WI38 (cell line): ENCODE data around the gene GALNT2.

Experiments used
- H3K4me3 ChIP-seq: 2 replicates; pipeline ENCODE4 v1.5.1; 2011; ENCODE audit warnings: low read depth, mild to moderate bottlenecking, control low read depth, low read length
- CTCF ChIP-seq: IDR thresholded peaks from 2 replicates; pipeline ENCODE4 v1.5.1; 2012; ENCODE audit warnings: low read depth, mild to moderate bottlenecking, control low read depth, low read length

Gene GALNT2

GRCh38 chr1:230084408-230085177, 17.6 kb downstream of the GALNT2 start:
- peak overlapping the region; percentile 28; the same call in 1 of the 2 replicates for H3K4me3 ChIP-seq
- TF ChIP-seq CTCF = no peak

- no peak for TF ChIP-seq CTCF
- peak overlapping the region; percentile 9; the same call in 1 of the 2 replicates for H3K4me3 ChIP-seq
Observed at GRCh38 chr1:230085178-230085515, 18.1 kb downstream of the GALNT2 start.

GRCh38 chr1:230086151-230086550, 19.1 kb downstream of the GALNT2 start:
- H3K4me3 ChIP-seq = no peak overlapping the region
- no peak for TF ChIP-seq CTCF

GRCh38 chr1:230087028-230087716, 20.1 kb downstream of the GALNT2 start:
- no peak for TF ChIP-seq CTCF
- no peak overlapping the region for H3K4me3 ChIP-seq

GRCh38 chr1:230087717-230088105, 20.7 kb downstream of the GALNT2 start:
- no peak for TF ChIP-seq CTCF
- no peak overlapping the region for H3K4me3 ChIP-seq

- no peak for TF ChIP-seq CTCF
- peak overlapping the region; percentile 25; the same call in 1 of the 2 replicates for H3K4me3 ChIP-seq
Observed at GRCh38 chr1:230090194-230090711, 23.2 kb downstream of the GALNT2 start.
